ENCODE results near the gene GJA1. TPM values are rescaled to one million over a fixed set of nuclear protein-coding genes. Genes with fewer than 3 reads are reported as not detected.

The GJA1 gene
- total and polyA plus RNA-seq, 2 of the 4 experiments (the other 2 are of a cell fraction) = 180 to 323 TPM

- ATAC-seq (ENCODE audit: low read depth) (no peak), DNase-seq (no peak)
- no CpG with 5 or more reads among the region's 5 CpGs for WGBS, 2 experiments (ENCODE audit: extremely low coverage in 2 of 2, insufficient read length in 1 of 2)
- H2BK120ac ChIP-seq (ENCODE audit: low read depth, low read length) = no peak overlapping the region
- dilution Hi-C loops (cut with HindIII; ENCODE audit: low sequenced_read_pairs, unreplicated experiment) (no loop called here), intact Hi-C loops (cut with micrococcal nuclease) (no loop called here), in situ Hi-C loops (cut with MboI; ENCODE audit: low sequenced_read_pairs) (no loop called here)
- no peak overlapping the region for H4K8ac ChIP-seq (ENCODE audit: low read depth in 2 of 2, low read length in 2 of 2)
- no peak overlapping the region for H3K9ac ChIP-seq (ENCODE audit: low read depth, low read length)
- H3K14ac ChIP-seq (replicated peaks; ENCODE audit: low read depth, low read length) = no peak overlapping the region
- H2AFZ ChIP-seq (replicated peaks; ENCODE audit: low read length, poor library complexity) = no peak overlapping the region
- H3K27me3 ChIP-seq (ENCODE audit: control insufficient read depth, insufficient read depth, low read length) = no peaks in the 10 kb centered on the region
- no peak overlapping the region for H3K4me3 ChIP-seq (ENCODE audit: insufficient read depth, low read depth, low read length)
- no peak overlapping the region for H2BK20ac ChIP-seq (ENCODE audit: low read depth, low read length)
- BruUV-seq (replicated peaks) = no TSS peak
- no peak overlapping the region for H3K4ac ChIP-seq (ENCODE audit: low read depth, low read length)
- H3K18ac ChIP-seq (ENCODE audit: low read depth, low read length) = no peak overlapping the region
- no peak overlapping the region for H3K23ac ChIP-seq (ENCODE audit: low read depth, low read length)
- no peaks in the 10 kb centered on the region for H3K36me3 ChIP-seq (ENCODE audit: control insufficient read depth, insufficient read depth, low read length)
- 0 out of 2 replicates have a peak overlapping the region, but pooled peaks have one; percentile 27 for H3K27ac ChIP-seq (ENCODE audit: insufficient read depth, low read length)
- no peak overlapping the region for H3K56ac ChIP-seq (ENCODE audit: extremely low read depth, insufficient read depth, low read length)
- POLR2A ChIA-PET (ENCODE audit: unreplicated experiment) = no interaction called here
- TF ChIP-seq MAFK (IDR thresholded peaks at IDR 0.05; ENCODE audit: low read depth, low read length) = no peak
- TF ChIP-seq SMC3 (IDR thresholded peaks at IDR 0.05; ENCODE audit: low read depth, low read length) = no peak
- TF ChIP-seq CTCF (conservative IDR thresholded peaks at IDR 0.05; ENCODE audit: low read depth, low read length) = no peak
- no peak for TF ChIP-seq USF2 (IDR thresholded peaks at IDR 0.05; ENCODE audit: low read depth, low read length)
- TF ChIP-seq ELK1 (IDR thresholded peaks at IDR 0.05; ENCODE audit: borderline replicate concordance, low read depth, low read length) = no peak
- no peak for TF ChIP-seq BHLHE40 (IDR thresholded peaks at IDR 0.05; ENCODE audit: low read depth, low read length)
- TF ChIP-seq MAZ (IDR thresholded peaks at IDR 0.05; ENCODE audit: borderline replicate concordance, low read depth, low read length) = no peak
- no peak for TF ChIP-seq FOS (IDR thresholded peaks at IDR 0.05; ENCODE audit: low read depth, low read length)
- TF ChIP-seq CEBPB (IDR thresholded peaks at IDR 0.05; ENCODE audit: low read depth, low read length) = no peak
- TF ChIP-seq RAD21 (IDR thresholded peaks at IDR 0.05; ENCODE audit: low read length) = no peak
- TF ChIP-seq CHD1 (IDR thresholded peaks at IDR 0.05; ENCODE audit: low read depth, low read length) = no peak
- TF ChIP-seq MXI1 (IDR thresholded peaks at IDR 0.05; ENCODE audit: borderline replicate concordance, low read depth, low read length) = no peak
- TF ChIP-seq NFE2L2 (IDR thresholded peaks at IDR 0.05; ENCODE audit: low read depth, low read length) = no peak
- TF ChIP-seq RFX5 (IDR thresholded peaks at IDR 0.05; ENCODE audit: low read depth, low read length) = no peak
- TF ChIP-seq RCOR1 (IDR thresholded peaks at IDR 0.05; ENCODE audit: insufficient replicate concordance, low read length) = no peak
- no peak overlapping the region for H2BK5ac ChIP-seq (ENCODE audit: low read depth, low read length, poor library complexity, severe bottlenecking)
- H3K79me1 ChIP-seq (ENCODE audit: low read depth in 1 of 2, low read length in 2 of 2) = no peaks in the 10 kb centered on the region; a peak in 1 of 4 replicates
- H3K4me1 ChIP-seq (ENCODE audit: control insufficient read depth, insufficient read depth, low read length) = no peaks in the 10 kb centered on the region
- H3K9me1 ChIP-seq (ENCODE audit: insufficient read depth, low read length) = no peaks in the 10 kb centered on the region
- H3K9me3 ChIP-seq (ENCODE audit: control insufficient read depth, insufficient read depth, low read length) = no peaks in the 10 kb centered on the region
- no peak overlapping the region for H4K91ac ChIP-seq (ENCODE audit: insufficient read depth, low read depth, low read length)
- no peak overlapping the region for H2BK15ac ChIP-seq (ENCODE audit: low read depth, low read length)
- H2AK5ac ChIP-seq (ENCODE audit: low read depth, low read length) = no peak overlapping the region
- H4K20me1 ChIP-seq (ENCODE audit: insufficient read depth, low read length) = no peaks in the 10 kb centered on the region
- H2AK9ac ChIP-seq (replicated peaks; ENCODE audit: low read depth, low read length, poor library complexity) = no peak overlapping the region
- no peak overlapping the region for H4K5ac ChIP-seq (ENCODE audit: low read depth, low read length)
- CTCF ChIA-PET = no interaction called here
- no peak overlapping the region for H3K4me2 ChIP-seq (ENCODE audit: low read depth, low read length)
Measured at GRCh38 chr6:121497970-121498375, 62.5 kb downstream of the GJA1 start.

All from IMR-90 (cell line).